ENCODE measurements around the gene XRRA1. TPM values are rescaled to one million over a fixed set of nuclear protein-coding genes. Genes with fewer than 3 reads are reported as not detected.
"Not testable (repeated sequence)": the region's sequence is repeated elsewhere in the genome, so short reads cannot be mapped to it uniquely, and the experiment has no call there.

Gene XRRA1
- total RNA-seq, 1 donor from 2014 or later, result 7.0 TPM

DNA sequence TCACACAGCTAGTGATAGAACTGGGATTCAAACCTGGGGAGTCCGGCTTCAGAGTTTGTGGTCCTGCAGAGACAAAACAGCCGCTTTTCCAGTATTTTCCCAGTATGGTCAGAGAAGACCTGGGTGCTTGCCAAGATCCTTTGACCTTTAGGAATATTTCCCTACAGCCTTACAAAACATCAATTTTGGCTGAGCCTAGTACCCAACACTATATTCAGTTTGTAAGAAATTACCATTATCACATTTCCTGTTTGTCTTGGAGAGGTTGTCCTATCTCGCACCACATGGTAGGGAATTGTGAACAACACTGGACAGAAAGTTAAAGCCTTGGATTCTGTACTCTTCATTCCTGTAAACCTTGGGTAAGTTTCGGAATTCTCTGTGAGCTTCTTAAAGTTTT, 29.1 kb upstream of the XRRA1 start:
- TF ChIP-seq, protein P1, sequence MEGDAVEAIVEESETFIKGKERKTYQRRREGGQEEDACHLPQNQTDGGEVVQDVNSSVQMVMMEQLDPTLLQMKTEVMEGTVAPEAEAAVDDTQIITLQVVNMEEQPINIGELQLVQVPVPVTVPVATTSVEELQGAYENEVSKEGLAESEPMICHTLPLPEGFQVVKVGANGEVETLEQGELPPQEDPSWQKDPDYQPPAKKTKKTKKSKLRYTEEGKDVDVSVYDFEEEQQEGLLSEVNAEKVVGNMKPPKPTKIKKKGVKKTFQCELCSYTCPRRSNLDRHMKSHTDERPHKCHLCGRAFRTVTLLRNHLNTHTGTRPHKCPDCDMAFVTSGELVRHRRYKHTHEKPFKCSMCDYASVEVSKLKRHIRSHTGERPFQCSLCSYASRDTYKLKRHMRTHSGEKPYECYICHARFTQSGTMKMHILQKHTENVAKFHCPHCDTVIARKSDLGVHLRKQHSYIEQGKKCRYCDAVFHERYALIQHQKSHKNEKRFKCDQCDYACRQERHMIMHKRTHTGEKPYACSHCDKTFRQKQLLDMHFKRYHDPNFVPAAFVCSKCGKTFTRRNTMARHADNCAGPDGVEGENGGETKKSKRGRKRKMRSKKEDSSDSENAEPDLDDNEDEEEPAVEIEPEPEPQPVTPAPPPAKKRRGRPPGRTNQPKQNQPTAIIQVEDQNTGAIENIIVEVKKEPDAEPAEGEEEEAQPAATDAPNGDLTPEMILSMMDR (IDR thresholded peaks at IDR 0.05; ENCODE audit: borderline replicate concordance), result no peak
- Histone ChIP-seq H3K4me3 (no peak overlapping the region), H3K4me1 (peaks cover 3% of the 10 kb centered on the region), H3K36me3 (peaks cover 60% of the 10 kb centered on the region), H3K27ac (replicated peaks) (no peak overlapping the region), H3K27me3 (ENCODE audit: low read depth) (no peaks in the 10 kb centered on the region), H3K9me3 (replicated peaks) (no peaks in the 10 kb centered on the region)
- no peak for DNase-seq
- intact Hi-C loops (cut with micrococcal nuclease), result no loop called here

DNA sequence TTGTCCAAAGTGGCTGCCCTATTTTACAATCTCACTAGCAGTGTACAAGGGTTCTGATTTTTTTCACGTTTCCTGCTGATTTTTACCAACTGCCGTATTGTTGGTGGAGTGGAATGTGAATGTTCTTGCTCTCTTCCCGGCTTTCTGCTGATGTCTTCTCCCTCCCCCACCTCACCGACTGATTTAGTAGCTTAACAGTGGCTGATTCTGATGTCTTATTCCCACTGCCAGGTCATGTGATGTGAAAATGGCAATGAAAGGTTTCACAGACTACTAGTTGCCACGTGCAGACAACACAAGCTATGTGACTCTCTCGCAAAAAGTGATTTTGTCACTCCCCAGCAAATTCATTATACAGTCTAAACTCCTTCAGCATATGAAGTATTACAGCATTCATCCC, 22.5 kb upstream of the XRRA1 start:
- intact Hi-C loops (cut with micrococcal nuclease), result no loop called here

DNA sequence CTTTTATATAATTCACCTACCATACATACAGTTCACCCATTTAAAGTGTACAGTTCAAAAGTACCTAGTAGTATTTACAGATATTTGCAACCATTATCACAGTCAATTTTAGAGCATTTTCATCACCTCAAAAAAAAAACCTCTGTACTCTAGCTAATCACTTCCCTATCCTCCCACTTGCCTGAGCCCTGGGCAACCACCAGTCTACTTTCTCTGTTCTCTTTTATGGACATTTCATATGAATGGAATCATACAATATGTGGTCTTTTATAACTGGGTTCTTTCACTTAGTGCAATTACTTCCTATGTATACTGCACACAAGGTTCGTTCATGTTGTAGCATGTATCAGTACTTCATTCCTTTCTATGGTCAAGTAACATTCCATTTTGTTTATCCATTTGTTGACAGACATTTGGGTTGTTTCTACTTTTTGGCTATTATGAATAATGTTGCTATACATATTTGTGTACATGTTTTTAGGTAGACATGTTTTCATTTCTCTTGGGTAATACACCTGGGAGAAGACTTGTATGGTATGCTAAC, 22.0 kb upstream of the XRRA1 start:
- Histone ChIP-seq H3K4me3 (no peak overlapping the region), H3K36me3 (peaks cover 75% of the 10 kb centered on the region), H3K4me1 (peaks cover 16% of the 10 kb centered on the region), H3K27ac (replicated peaks) (no peak overlapping the region), H3K27me3 (ENCODE audit: low read depth) (no peaks in the 10 kb centered on the region), H3K9me3 (replicated peaks) (no peaks in the 10 kb centered on the region)
- TF ChIP-seq, protein P1 (IDR thresholded peaks at IDR 0.05; ENCODE audit: borderline replicate concordance), result no peak
- intact Hi-C loops (cut with micrococcal nuclease), result no loop called here
- no peak for DNase-seq

More for the DNA sequence above, 22.5 kb upstream of the XRRA1 start:
- DNase-seq, result no peak
- Histone ChIP-seq H3K4me3 (no peak overlapping the region), H3K4me1 (peaks cover 16% of the 10 kb centered on the region), H3K27ac (replicated peaks) (no peak overlapping the region), H3K27me3 (ENCODE audit: low read depth) (no peaks in the 10 kb centered on the region), H3K9me3 (replicated peaks) (no peaks in the 10 kb centered on the region), H3K36me3 (peaks cover 76% of the 10 kb centered on the region)
- TF ChIP-seq, protein P1 (IDR thresholded peaks at IDR 0.05; ENCODE audit: borderline replicate concordance), result no peak

DNA sequence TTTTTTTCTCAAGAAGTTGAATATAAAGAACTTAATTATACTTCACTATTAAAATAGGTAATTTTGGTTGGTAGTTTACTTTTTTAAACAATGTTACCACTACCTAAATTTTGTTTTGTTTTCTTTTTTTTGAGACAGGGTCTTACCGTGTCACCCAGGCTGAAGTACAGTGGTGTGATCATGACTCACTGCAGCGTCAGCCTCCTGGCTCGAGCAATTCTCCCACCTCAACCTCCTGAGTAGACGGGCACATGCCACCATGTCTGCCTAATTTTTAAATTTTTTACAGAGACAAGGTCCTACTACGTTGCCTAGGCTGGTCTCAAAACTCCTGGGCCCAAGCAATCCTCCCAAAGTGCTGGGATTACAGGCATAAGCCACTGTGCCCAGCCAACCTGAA, 17.8 kb upstream of the XRRA1 start:
- peaks cover 46% of the 10 kb centered on the region for H3K4me1 ChIP-seq
- no peak overlapping the region for H3K4me3 ChIP-seq
- H3K36me3 ChIP-seq, result peaks cover 48% of the 10 kb centered on the region
- TF ChIP-seq, protein P1 (IDR thresholded peaks at IDR 0.05; ENCODE audit: borderline replicate concordance), result no peak
- no peak overlapping the region for H3K27ac ChIP-seq (replicated peaks)
- intact Hi-C loops (cut with micrococcal nuclease), result no loop called here
- no peaks in the 10 kb centered on the region for H3K9me3 ChIP-seq (replicated peaks)
- H3K27me3 ChIP-seq (ENCODE audit: low read depth), result no peaks in the 10 kb centered on the region
- no peak for DNase-seq

DNA sequence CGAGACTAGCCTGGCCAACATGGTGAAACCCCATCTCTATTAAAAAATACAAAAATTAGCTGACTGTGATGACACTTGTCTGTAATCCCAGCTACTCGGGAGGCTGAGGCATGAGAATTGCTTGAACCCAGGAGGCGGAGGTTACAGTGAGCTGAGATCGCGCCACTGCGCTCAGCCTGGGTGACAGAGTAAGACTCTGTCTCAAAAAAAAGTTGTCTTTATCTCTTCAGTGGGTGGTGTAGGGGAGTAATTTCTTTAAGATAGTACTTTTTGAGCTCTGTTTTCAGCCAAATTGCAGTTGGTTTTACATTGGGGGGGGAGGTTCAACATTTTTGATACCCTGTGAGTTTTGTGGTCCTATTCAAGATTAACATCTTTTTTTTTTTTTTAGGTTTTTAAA, 11.2 kb upstream of the XRRA1 start:
- intact Hi-C loops (cut with micrococcal nuclease); H3K27ac ChIP-seq (replicated peaks); H3K4me3 ChIP-seq; DNase-seq; H3K36me3 ChIP-seq; H3K27me3 ChIP-seq (ENCODE audit: low read depth); H3K9me3 ChIP-seq (replicated peaks): not testable (repeated sequence)
- peaks cover 92% of the 10 kb centered on the region for H3K4me1 ChIP-seq

DNA sequence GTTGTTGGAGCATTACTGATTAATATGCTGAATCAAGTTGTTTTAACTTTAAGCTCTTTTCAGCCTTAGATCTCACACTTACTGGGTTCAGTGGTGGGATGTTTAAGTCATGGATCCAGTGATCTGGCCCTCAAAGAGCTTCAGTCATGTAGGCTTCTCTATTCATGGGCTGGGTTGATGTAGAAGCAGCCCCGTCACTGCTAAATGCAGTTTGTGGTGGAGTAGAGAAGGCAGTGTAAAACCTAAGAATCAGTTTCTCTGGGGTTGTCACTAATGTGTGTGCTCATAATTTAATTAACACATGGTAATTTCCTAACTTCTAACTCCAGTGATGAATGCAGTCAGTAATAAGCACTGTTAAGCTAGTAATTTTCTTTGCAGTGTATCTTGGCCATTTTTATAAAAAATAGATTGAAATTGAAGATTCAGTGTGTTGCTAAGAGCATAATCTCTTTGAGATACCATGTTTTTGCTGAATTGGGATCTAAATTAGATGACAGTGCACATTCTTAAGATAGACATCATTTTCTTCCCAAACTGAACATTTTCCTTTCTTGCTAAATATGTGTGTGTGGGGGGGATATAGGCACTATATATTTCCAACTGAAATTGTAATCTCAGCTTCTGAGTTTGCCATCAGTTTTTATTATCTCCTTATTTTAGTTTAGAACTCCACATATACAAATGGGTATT, 9.2 kb upstream of the XRRA1 start:
- no peaks in the 10 kb centered on the region for H3K9me3 ChIP-seq (replicated peaks)
- H3K27me3 ChIP-seq (ENCODE audit: low read depth), result no peaks in the 10 kb centered on the region
- H3K27ac ChIP-seq (replicated peaks), result no peak overlapping the region
- no peak overlapping the region for H3K4me3 ChIP-seq
- peaks cover 8% of the 10 kb centered on the region for H3K36me3 ChIP-seq
- TF ChIP-seq, protein P1 (IDR thresholded peaks at IDR 0.05; ENCODE audit: borderline replicate concordance), result no peak
- intact Hi-C loops (cut with micrococcal nuclease), result no loop called here
- H3K4me1 ChIP-seq, result peaks cover 81% of the 10 kb centered on the region
- DNase-seq, result no peak

All from left ventricle myocardium inferior (tissue), 1 donor.